Testis (tissue), 3 donors: ENCODE data around the gene ARHGEF39. TPM values are rescaled to one million over a fixed set of nuclear protein-coding genes. Genes with fewer than 3 reads are reported as not detected.

Experiments used
- DNase-seq: peaks from one replicate; pipeline ENCODE4 v3.0.0-alpha.2; 2019
- H3K27ac ChIP-seq, 2 donors: fragments of 200-600 bp; sonication (generic); one replicate each; pipeline ENCODE4 v1.5.1; 2019
- H3K27me3 ChIP-seq: fragments of 200-600 bp; sonication (generic); one replicate; pipeline ENCODE4 v1.5.1; 2019
- H3K36me3 ChIP-seq: fragments of 200-600 bp; sonication (generic); one replicate; pipeline ENCODE4 v1.5.1; 2017; ENCODE audit warnings: low read depth; ENCODE audit errors: missing control alignments
- H3K4me1 ChIP-seq: fragments of 200-600 bp; sonication (generic); one replicate; pipeline ENCODE4 v1.5.1; 2019
- H3K4me3 ChIP-seq, 2 donors: fragments of 200-600 bp; sonication (generic); one replicate each; pipeline ENCODE4 v1.5.1; 2017 to 2019
- H3K9me3 ChIP-seq: fragments of 200-600 bp; sonication (generic); one replicate; pipeline ENCODE4 v1.5.1; 2017
- POLR2A ChIP-seq: fragments of 450-650 bp; IDR thresholded peaks from one replicate; pipeline ENCODE4 v1.6.1; 2017; ENCODE audit warnings: antibody characterized with exemption, mild to moderate bottlenecking, moderate library complexity
- WGBS, 2 donors: methylation state at CpG; one replicate each; pipeline ENCODE4 v1.1.5; 2018; 5-methylcytosine and 5-hydroxymethylcytosine counted together
- intact Hi-C: fragments of 100-400 bp; cut with DNase I; formaldehyde crosslinking; loops from one replicate; pipeline ENCODE4 v1.15.1; 2023; ENCODE audit warnings: low total_unique reads
- polyA plus RNA-seq: library from polyadenylated mRNA; stranded (reverse); fragments of 350-450 nt; fragmentation: Illumina TruSeq; extraction: RNeasy Lipid Tissue Mini Kit (QIAGEN cat#74804); gene quantifications from one replicate; pipeline ENCODE4 v1.2.3, GENCODE V29; 2014; ENCODE audit warnings: low read depth, low replicate concordance; ENCODE audit not compliant: insufficient read depth
- total RNA-seq, 2 donors: library from RNA; depleted of rRNA; stranded (reverse); fragments of >200 nt; gene quantifications; one replicate each; pipeline ENCODE4 v1.2.3, GENCODE V29; 2016
- TF ChIP-seq, protein P1 (sequence below), 3 experiments: fragments of 450-650 bp in 2 of 3; fragments of 200-600 bp in 1 of 3; sonication (generic) in 1 of 3; IDR thresholded peaks; one replicate each; pipeline ENCODE4 v1.5.1; 2016 to 2019; ENCODE audit warnings: antibody characterized with exemption in 3 of 3, mild to moderate bottlenecking in 2 of 3, moderate library complexity in 1 of 3

Gene ARHGEF39
- total and polyA plus RNA-seq, 3 donors from 2014 or later: 2.2 to 7.0 (median 6.5) TPM

DNA sequence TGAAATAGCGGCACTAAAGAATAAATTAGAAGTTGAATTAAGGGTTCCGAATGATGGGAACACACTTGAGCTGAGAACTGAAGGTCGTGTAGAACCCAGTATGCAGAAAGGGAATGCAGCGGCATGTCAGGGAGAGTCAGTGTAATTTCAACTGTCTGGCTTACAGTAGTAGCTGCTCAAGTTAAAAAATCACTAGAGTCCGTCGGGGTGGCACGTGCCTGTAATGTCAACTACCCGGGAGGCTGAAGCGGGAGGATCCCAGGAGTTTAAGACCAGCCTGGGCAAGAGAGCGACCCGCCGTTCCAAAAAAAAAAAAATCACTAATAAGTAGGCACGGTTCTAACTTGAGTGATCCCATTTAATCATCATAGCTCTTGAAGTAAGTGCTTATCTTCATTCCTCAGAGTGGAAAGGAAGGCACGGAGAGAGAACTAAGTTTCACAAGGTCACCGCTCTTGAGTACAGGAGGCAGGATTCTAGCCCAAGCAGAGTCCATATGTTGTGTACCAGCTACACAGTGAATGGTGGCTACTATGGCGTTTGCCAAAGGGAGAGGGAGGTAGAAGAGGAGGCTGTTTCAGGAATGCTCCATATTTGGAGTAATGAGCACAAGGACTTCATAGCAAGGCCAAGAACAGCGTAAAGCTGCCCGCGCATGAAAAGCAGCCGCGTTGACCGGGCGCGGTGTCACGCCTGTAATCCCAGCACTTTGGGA, 8.0 kb downstream of the ARHGEF39 start:
- Histone ChIP-seq H3K4me3 (peak overlapping the region; percentile 48 to 93), H3K9me3 (no peaks in the 10 kb centered on the region), H3K27me3 (no peaks in the 10 kb centered on the region), H3K36me3 (no peaks in the 10 kb centered on the region), H3K27ac (peak overlapping the region; percentile 94 to 97), H3K4me1 (peaks cover 13% of the 10 kb centered on the region)
- intact Hi-C loops: no loop called here
- 8 to 16% methylated on average over 24 to 25 of the region's 25 CpGs for WGBS, 2 donors
- peak; percentile 29 for DNase-seq
- TF ChIP-seq, protein P1, sequence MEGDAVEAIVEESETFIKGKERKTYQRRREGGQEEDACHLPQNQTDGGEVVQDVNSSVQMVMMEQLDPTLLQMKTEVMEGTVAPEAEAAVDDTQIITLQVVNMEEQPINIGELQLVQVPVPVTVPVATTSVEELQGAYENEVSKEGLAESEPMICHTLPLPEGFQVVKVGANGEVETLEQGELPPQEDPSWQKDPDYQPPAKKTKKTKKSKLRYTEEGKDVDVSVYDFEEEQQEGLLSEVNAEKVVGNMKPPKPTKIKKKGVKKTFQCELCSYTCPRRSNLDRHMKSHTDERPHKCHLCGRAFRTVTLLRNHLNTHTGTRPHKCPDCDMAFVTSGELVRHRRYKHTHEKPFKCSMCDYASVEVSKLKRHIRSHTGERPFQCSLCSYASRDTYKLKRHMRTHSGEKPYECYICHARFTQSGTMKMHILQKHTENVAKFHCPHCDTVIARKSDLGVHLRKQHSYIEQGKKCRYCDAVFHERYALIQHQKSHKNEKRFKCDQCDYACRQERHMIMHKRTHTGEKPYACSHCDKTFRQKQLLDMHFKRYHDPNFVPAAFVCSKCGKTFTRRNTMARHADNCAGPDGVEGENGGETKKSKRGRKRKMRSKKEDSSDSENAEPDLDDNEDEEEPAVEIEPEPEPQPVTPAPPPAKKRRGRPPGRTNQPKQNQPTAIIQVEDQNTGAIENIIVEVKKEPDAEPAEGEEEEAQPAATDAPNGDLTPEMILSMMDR (IDR thresholded peaks at IDR 0.05): no peak
- TF ChIP-seq POLR2A: no peak

DNA sequence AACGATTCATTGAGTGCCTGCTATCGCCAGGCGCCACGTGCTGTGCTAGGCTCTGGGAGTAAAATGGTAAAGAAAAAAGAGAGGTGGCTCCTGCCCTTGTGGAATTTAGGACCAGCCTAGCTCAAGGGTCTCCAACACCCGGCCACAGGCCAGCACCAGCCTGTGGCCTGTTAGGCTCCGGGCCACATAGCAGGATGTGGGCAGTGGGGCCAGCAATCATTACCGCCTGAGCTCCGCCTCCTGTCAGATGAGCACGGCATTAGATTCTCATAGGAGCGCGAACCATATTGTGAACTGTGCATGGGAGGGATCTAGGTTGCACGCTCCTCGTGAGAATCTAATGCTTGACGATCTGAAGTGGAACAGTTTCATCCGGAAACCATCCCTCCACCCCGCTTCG, 8.6 kb downstream of the ARHGEF39 start:
- Histone ChIP-seq H3K36me3 (no peaks in the 10 kb centered on the region), H3K4me1 (peaks cover 9% of the 10 kb centered on the region), H3K9me3 (no peaks in the 10 kb centered on the region), H3K4me3 (peak overlapping the region in 1 of 2 donors; percentile 93), H3K27me3 (no peaks in the 10 kb centered on the region), H3K27ac (no peak overlapping the region)
- no peak for TF ChIP-seq POLR2A
- TF ChIP-seq, protein P1 (IDR thresholded peaks at IDR 0.05): no peak
- no peak for DNase-seq
- WGBS, 2 donors: 47 to 63% methylated on average over 13 to 17 of the region's 17 CpGs
- intact Hi-C loops: no loop called here

- TF ChIP-seq POLR2A: no peak
- TF ChIP-seq, protein P1 (IDR thresholded peaks at IDR 0.05): no peak
- H3K27me3 ChIP-seq: no peaks in the 10 kb centered on the region
- no peaks in the 10 kb centered on the region for H3K36me3 ChIP-seq
- no peaks in the 10 kb centered on the region for H3K4me1 ChIP-seq
- H3K4me3 ChIP-seq: no peak overlapping the region
- DNase-seq: peak; percentile 2
- 86 to 91% methylated on average over 2 of the region's 2 CpGs for WGBS, 2 donors
- H3K9me3 ChIP-seq: no peaks in the 10 kb centered on the region
- intact Hi-C loops: no loop called here
- H3K27ac ChIP-seq: no peak overlapping the region
Observed at GRCh38 chr9:35653611-35654010, 11.4 kb downstream of the ARHGEF39 start.

GRCh38 chr9:35652829-35653209, 12.2 kb downstream of the ARHGEF39 start:
- intact Hi-C loops: no loop called here
- peak; percentile 13 for DNase-seq
- WGBS, 2 donors: 93 to 94% methylated on average over 8 of the region's 8 CpGs
- TF ChIP-seq, protein P1 (IDR thresholded peaks at IDR 0.05): no peak
- no peak for TF ChIP-seq POLR2A
- Histone ChIP-seq H3K9me3 (no peaks in the 10 kb centered on the region), H3K36me3 (no peaks in the 10 kb centered on the region), H3K4me1 (no peaks in the 10 kb centered on the region), H3K4me3 (no peak overlapping the region), H3K27ac (no peak overlapping the region), H3K27me3 (no peaks in the 10 kb centered on the region)
